Endodermal cell (in vitro differentiated cells): ENCODE results near the gene PRKAA1. TPM values are rescaled to one million over a fixed set of nuclear protein-coding genes. Genes with fewer than 3 reads are reported as not detected.

Source experiments
- DNase-seq: peaks from one replicate; pipeline ENCODE4 v3.0.0-alpha.2; 2017
- H3K27ac ChIP-seq: 2 replicates; pipeline ENCODE4 v1.5.1; 2013; ENCODE audit warnings: mild to moderate bottlenecking, low read depth, low read length, moderate library complexity
- H3K27me3 ChIP-seq: 2 replicates; pipeline ENCODE4 v1.6.1; 2013; ENCODE audit warnings: mild to moderate bottlenecking, low read length, moderate library complexity; ENCODE audit not compliant: insufficient read depth, control insufficient read depth, poor library complexity, severe bottlenecking
- H3K36me3 ChIP-seq: 2 replicates; pipeline ENCODE4 v1.7.0; 2013; ENCODE audit warnings: mild to moderate bottlenecking, low read length, moderate library complexity; ENCODE audit not compliant: control insufficient read depth, insufficient read depth
- H3K4me1 ChIP-seq: one replicate; pipeline ENCODE4 v1.7.0; 2013; ENCODE audit warnings: low read length; ENCODE audit not compliant: control insufficient read depth, insufficient read depth
- H3K4me3 ChIP-seq: 2 replicates; pipeline ENCODE4 v1.5.1; 2013; ENCODE audit warnings: mild to moderate bottlenecking, low read length, moderate library complexity
- H3K9ac ChIP-seq: 2 replicates; pipeline ENCODE4 v1.6.1; 2013; ENCODE audit warnings: mild to moderate bottlenecking, low read length, moderate library complexity; ENCODE audit not compliant: poor library complexity, severe bottlenecking; ENCODE audit errors: extremely low read depth
- H3K9me3 ChIP-seq: 2 replicates; pipeline ENCODE4 v1.6.1; 2013; ENCODE audit warnings: mild to moderate bottlenecking, low read length, moderate library complexity; ENCODE audit not compliant: control insufficient read depth
- H3K27ac Mint-ChIP-seq: 2 replicates; pipeline ENCODE4 v1.8.0; 2020; ENCODE audit warnings: mixed read lengths
- H3K27me3 Mint-ChIP-seq: 2 replicates; pipeline ENCODE4 v1.8.0; 2021; ENCODE audit warnings: mild to moderate bottlenecking, mixed read lengths; ENCODE audit not compliant: insufficient read depth
- H3K36me3 Mint-ChIP-seq: 2 replicates; pipeline ENCODE4 v1.8.0; 2020; ENCODE audit warnings: low read depth, mixed read lengths
- H3K4me1 Mint-ChIP-seq: 2 replicates; pipeline ENCODE4 v1.8.0; 2020; ENCODE audit warnings: mixed read lengths
- H3K4me3 Mint-ChIP-seq: 2 replicates; pipeline ENCODE4 v1.8.0; 2020; ENCODE audit warnings: mild to moderate bottlenecking, moderate library complexity, mixed read lengths
- H3K9me3 Mint-ChIP-seq: 2 replicates; pipeline ENCODE4 v1.8.0; 2020; ENCODE audit warnings: mild to moderate bottlenecking, mixed read lengths
- WGBS, 2 experiments: methylation state at CpG; one replicate each; pipeline versions ENCODE4 v1.1.5 to v1.1.7; 2013; ENCODE audit warnings: missing lambda C conversion rate in 2 of 2, mixed read lengths in 1 of 2; ENCODE audit not compliant: insufficient coverage in 1 of 2, insufficient read length in 1 of 2; 5-methylcytosine and 5-hydroxymethylcytosine counted together
- total RNA-seq, 2 donors: library from RNA; stranded (reverse); fragmentation: NEBNext Ultra II Directional in 1 of 2; extraction: Animal tissue kit (Norgen Biotek cat#: 25700) in 1 of 2; gene quantifications; 2 replicates in 1 of 2; 3 replicates in 1 of 2; pipeline ENCODE4 v1.2.1, GENCODE V29; 2021
- TF ChIP-seq, protein P1 (sequence below): fragments of 200-600 bp; sonication (generic); conservative IDR thresholded peaks from 2 replicates; pipeline ENCODE4 v1.5.0; 2021; ENCODE audit warnings: antibody characterized with exemption, mild to moderate bottlenecking

Gene PRKAA1
- total RNA-seq, 2 donors from 2014 or later: 47.7 to 50.4 TPM

DNA sequence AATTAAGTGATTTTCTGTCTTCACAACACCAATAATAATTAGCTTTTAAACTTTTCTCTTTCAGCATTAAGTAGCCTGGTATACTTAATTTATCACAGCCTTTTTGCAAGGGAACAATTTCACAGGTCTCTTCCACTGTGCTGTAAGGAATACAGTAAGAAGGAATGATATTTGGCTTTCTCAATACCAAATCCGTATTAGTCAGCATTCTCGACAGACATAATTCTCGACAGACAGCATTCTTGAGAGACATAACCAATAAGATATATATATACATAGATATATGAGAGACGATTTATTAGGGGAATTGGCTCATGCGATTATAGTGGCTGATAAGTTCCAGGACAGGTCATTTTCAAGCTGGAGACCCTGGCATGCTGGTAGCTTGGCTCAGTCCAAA, 18.0 kb downstream of the PRKAA1 start:
- Mint-ChIP-seq H3K4me1 (peaks cover 12% of the 10 kb centered on the region), H3K4me3 (no peak overlapping the region), H3K9me3 (no peaks in the 10 kb centered on the region), H3K27me3 (no peaks in the 10 kb centered on the region), H3K36me3 (peaks cover 17% of the 10 kb centered on the region), H3K27ac (no peak overlapping the region)
- TF ChIP-seq, protein P1, sequence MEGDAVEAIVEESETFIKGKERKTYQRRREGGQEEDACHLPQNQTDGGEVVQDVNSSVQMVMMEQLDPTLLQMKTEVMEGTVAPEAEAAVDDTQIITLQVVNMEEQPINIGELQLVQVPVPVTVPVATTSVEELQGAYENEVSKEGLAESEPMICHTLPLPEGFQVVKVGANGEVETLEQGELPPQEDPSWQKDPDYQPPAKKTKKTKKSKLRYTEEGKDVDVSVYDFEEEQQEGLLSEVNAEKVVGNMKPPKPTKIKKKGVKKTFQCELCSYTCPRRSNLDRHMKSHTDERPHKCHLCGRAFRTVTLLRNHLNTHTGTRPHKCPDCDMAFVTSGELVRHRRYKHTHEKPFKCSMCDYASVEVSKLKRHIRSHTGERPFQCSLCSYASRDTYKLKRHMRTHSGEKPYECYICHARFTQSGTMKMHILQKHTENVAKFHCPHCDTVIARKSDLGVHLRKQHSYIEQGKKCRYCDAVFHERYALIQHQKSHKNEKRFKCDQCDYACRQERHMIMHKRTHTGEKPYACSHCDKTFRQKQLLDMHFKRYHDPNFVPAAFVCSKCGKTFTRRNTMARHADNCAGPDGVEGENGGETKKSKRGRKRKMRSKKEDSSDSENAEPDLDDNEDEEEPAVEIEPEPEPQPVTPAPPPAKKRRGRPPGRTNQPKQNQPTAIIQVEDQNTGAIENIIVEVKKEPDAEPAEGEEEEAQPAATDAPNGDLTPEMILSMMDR: no peak
- Histone ChIP-seq H3K27ac (no peak overlapping the region), H3K4me3 (no peak overlapping the region), H3K27me3 (no peaks in the 10 kb centered on the region), H3K36me3 (peaks cover 16% of the 10 kb centered on the region), H3K4me1 (peaks cover 8% of the 10 kb centered on the region), H3K9ac (no peak overlapping the region), H3K9me3 (no peaks in the 10 kb centered on the region)
- 92% methylated on average over 3 of the region's 5 CpGs; no CpG with 5 or more reads in 1 of the 2 experiments for WGBS, 2 experiments
- no peak for DNase-seq

DNA sequence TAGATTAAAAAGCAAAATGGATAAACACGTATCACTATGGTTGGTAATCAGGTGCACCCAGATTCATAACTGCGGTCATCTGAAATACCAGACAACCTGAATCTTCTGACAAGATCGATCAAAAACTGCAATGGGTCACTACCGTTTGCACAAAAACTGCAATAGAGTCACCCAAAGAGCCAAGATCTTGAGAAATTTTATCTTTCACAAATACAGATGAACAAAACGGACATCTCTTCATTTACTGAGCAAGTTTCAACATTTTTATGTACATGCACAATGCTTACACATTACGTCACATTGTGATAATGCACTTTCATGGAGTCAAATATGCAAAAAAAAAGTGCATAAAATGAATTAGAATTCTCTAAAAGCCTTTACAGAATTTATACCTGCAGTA, 18.6 kb downstream of the PRKAA1 start:
- H3K27ac ChIP-seq: no peak overlapping the region
- no peak overlapping the region for H3K4me3 Mint-ChIP-seq
- H3K36me3 ChIP-seq: peaks cover 23% of the 10 kb centered on the region
- no peak overlapping the region for H3K9ac ChIP-seq
- no peaks in the 10 kb centered on the region for H3K27me3 Mint-ChIP-seq
- peaks cover 4% of the 10 kb centered on the region for H3K4me1 ChIP-seq
- H3K27ac Mint-ChIP-seq: no peak overlapping the region
- WGBS, 2 experiments: 97 to 99% methylated on average over 6 of the region's 6 CpGs
- H3K9me3 ChIP-seq: no peaks in the 10 kb centered on the region
- no peaks in the 10 kb centered on the region for H3K27me3 ChIP-seq
- H3K4me3 ChIP-seq: no peak overlapping the region
- no peaks in the 10 kb centered on the region for H3K9me3 Mint-ChIP-seq
- peaks cover 19% of the 10 kb centered on the region for H3K36me3 Mint-ChIP-seq
- H3K4me1 Mint-ChIP-seq: peaks cover 10% of the 10 kb centered on the region
- TF ChIP-seq, protein P1: no peak
- no peak for DNase-seq

DNA sequence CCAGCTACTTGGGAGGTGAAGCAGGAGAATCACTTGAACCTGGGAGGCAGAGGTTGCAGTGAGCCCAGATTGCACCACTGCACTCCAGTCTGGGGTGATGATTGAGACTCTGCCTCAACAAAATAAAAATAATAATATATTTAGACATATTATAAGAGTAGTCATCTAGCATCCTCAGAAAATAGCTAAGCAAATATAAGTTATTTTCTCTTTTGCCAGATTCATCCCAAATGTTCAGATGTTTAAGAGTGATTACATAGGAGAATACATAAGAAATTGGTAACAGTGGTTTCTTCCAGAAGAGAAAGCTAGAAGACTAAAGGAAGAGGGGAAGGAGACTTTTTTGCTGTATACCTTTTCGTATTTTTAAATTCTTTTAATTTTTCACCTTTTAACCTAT, 20.0 kb downstream of the PRKAA1 start:
- no peaks in the 10 kb centered on the region for H3K4me1 ChIP-seq
- H3K4me3 Mint-ChIP-seq: no peak overlapping the region
- H3K27me3 Mint-ChIP-seq: no peaks in the 10 kb centered on the region
- no peak overlapping the region for H3K4me3 ChIP-seq
- no CpG with 5 or more reads among the region's 1 CpG for WGBS, 2 experiments
- peaks cover 27% of the 10 kb centered on the region for H3K36me3 Mint-ChIP-seq
- peaks cover 9% of the 10 kb centered on the region for H3K4me1 Mint-ChIP-seq
- no peak for DNase-seq
- no peaks in the 10 kb centered on the region for H3K27me3 ChIP-seq
- no peaks in the 10 kb centered on the region for H3K9me3 Mint-ChIP-seq
- peaks cover 37% of the 10 kb centered on the region for H3K36me3 ChIP-seq
- H3K9ac ChIP-seq: no peak overlapping the region
- no peaks in the 10 kb centered on the region for H3K9me3 ChIP-seq
- no peak overlapping the region for H3K27ac Mint-ChIP-seq
- H3K27ac ChIP-seq: no peak overlapping the region
- TF ChIP-seq, protein P1: no peak
